Measurements from ENCODE around the gene ATG16L1. TPM values are rescaled to one million over a fixed set of nuclear protein-coding genes. Genes with fewer than 3 reads are reported as not detected.
A peak's percentile ranks its signal among the peaks of the same experiment; 100 is the strongest.
"Not testable (repeated sequence)": the region's sequence is repeated elsewhere in the genome, so short reads cannot be mapped to it uniquely, and the experiment has no call there.

The ATG16L1 gene
- total RNA-seq, 4 donors from 2014 or later, result 38.9 to 56.9 (median 40.4) TPM

- 79 to 82% methylated on average over 15 of the region's 15 CpGs for WGBS, 2 donors
- DNase-seq (ENCODE audit: low spot score in 2 of 2), result peak; percentile 77 to 92
- intact Hi-C loops (cut with DNase I; ENCODE audit: low total_unique reads), result no loop called here
- H3K4me3 ChIP-seq (ENCODE audit: low read depth, poor library complexity, severe bottlenecking), result no peak overlapping the region
- TF ChIP-seq CTCF (IDR thresholded peaks at IDR 0.05) (no peak), POLR2A (IDR thresholded peaks at IDR 0.05) (no peak)
Observed at GRCh38 chr2:233331536-233331935, 80.1 kb downstream of the ATG16L1 start.

GRCh38 chr2:233332125-233332524, 80.7 kb downstream of the ATG16L1 start:
- H3K4me3 ChIP-seq (ENCODE audit: low read depth, poor library complexity, severe bottlenecking), result no peak overlapping the region
- intact Hi-C loops (cut with DNase I; ENCODE audit: low total_unique reads), result no loop called here
- no peak for DNase-seq (ENCODE audit: low spot score in 2 of 2)
- 92 to 95% methylated on average over 4 of the region's 4 CpGs for WGBS, 2 donors
- TF ChIP-seq CTCF (IDR thresholded peaks at IDR 0.05) (no peak), POLR2A (IDR thresholded peaks at IDR 0.05) (no peak)

- no peak for TF ChIP-seq CTCF (IDR thresholded peaks at IDR 0.05)
- no peak for TF ChIP-seq POLR2A (IDR thresholded peaks at IDR 0.05)
- WGBS, 2 donors, result 90 to 92% methylated on average over 10 to 11 of the region's 11 CpGs
- intact Hi-C loops (cut with DNase I; ENCODE audit: low total_unique reads), result no loop called here
- no peak overlapping the region for H3K4me3 ChIP-seq (ENCODE audit: low read depth, poor library complexity, severe bottlenecking)
- DNase-seq (ENCODE audit: low spot score in 2 of 2), result no peak
Observed at GRCh38 chr2:233334915-233335314, 83.4 kb downstream of the ATG16L1 start.

DNA sequence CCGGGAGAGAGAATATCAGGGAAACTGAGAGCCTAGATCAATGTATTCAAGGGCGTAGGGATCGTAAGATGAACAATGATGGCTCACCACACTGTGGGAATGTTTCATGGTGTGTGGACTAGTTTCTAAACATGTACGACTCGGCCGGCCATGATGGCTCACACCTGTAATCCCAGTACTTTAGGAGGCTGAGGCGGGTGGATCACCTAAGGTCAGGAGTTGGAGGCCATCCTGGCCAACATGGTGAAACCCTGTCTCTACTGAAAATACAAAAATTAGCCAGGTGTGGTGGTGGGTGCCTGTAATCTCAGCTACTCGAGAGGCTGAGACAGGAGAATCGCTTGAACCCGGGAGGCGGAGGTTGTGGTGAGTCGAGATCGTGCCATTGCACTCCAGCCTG, 84.6 kb downstream of the ATG16L1 start:
- intact Hi-C loops (cut with DNase I; ENCODE audit: low total_unique reads); H3K4me3 ChIP-seq (ENCODE audit: low read depth, poor library complexity, severe bottlenecking); DNase-seq (ENCODE audit: low spot score in 2 of 2): not testable (repeated sequence)
- WGBS, 2 donors, result 95 to 97% methylated on average over 13 of the region's 13 CpGs

DNA sequence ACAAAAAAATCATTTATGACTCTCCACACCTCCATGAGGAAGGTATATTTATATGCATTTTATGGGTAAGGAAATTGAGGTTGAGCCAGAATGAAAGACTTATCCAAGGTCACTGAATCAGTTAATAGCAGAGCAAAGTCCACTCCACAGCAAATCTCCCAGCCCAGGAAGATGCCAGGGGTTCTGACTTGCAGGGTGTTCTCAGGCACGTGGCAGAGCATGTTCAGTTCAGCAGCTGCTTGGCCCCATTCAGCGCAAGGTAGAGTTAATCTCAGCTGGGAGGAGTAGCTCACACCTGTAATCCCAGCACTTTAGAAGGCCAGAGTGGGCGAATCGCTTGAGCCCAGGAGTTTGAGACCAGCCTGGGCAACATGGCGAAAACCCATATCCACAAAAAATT, 85.1 kb downstream of the ATG16L1 start:
- intact Hi-C loops (cut with DNase I; ENCODE audit: low total_unique reads), result no loop called here
- TF ChIP-seq POLR2A (IDR thresholded peaks at IDR 0.05) (no peak), CTCF (IDR thresholded peaks at IDR 0.05) (no peak)
- H3K4me3 ChIP-seq (ENCODE audit: low read depth, poor library complexity, severe bottlenecking), result no peak overlapping the region
- DNase-seq (ENCODE audit: low spot score in 2 of 2), result no peak
- 82 to 89% methylated on average over 5 of the region's 5 CpGs for WGBS, 2 donors

GRCh38 chr2:233338046-233338445, 86.6 kb downstream of the ATG16L1 start:
- DNase-seq (ENCODE audit: low spot score in 2 of 2), result no peak
- H3K4me3 ChIP-seq (ENCODE audit: low read depth, poor library complexity, severe bottlenecking), result no peak overlapping the region
- WGBS, 2 donors, result 71 to 72% methylated on average over 5 of the region's 5 CpGs
- intact Hi-C loops (cut with DNase I; ENCODE audit: low total_unique reads), result no loop called here
- no peak for TF ChIP-seq CTCF (IDR thresholded peaks at IDR 0.05)
- TF ChIP-seq POLR2A (IDR thresholded peaks at IDR 0.05), result no peak
